Lower leg skin (tissue), 3 donors: Measurements from ENCODE around the gene FCN3.

Source experiments
- POLR2A ChIP-seq, 2 donors: fragments of 450-650 bp; IDR thresholded peaks; one replicate each; pipeline ENCODE4 v1.6.1; 2016 to 2017; ENCODE audit warnings: antibody characterized with exemption in 2 of 2, mild to moderate bottlenecking in 1 of 2, moderate library complexity in 1 of 2
- TF ChIP-seq, protein P1 (sequence below), 3 donors: fragments of 450-650 bp; IDR thresholded peaks; one replicate each; pipeline ENCODE4 v1.5.1; 2016; ENCODE audit warnings: antibody characterized with exemption in 3 of 3, mild to moderate bottlenecking in 3 of 3, moderate library complexity in 2 of 3

DNA sequence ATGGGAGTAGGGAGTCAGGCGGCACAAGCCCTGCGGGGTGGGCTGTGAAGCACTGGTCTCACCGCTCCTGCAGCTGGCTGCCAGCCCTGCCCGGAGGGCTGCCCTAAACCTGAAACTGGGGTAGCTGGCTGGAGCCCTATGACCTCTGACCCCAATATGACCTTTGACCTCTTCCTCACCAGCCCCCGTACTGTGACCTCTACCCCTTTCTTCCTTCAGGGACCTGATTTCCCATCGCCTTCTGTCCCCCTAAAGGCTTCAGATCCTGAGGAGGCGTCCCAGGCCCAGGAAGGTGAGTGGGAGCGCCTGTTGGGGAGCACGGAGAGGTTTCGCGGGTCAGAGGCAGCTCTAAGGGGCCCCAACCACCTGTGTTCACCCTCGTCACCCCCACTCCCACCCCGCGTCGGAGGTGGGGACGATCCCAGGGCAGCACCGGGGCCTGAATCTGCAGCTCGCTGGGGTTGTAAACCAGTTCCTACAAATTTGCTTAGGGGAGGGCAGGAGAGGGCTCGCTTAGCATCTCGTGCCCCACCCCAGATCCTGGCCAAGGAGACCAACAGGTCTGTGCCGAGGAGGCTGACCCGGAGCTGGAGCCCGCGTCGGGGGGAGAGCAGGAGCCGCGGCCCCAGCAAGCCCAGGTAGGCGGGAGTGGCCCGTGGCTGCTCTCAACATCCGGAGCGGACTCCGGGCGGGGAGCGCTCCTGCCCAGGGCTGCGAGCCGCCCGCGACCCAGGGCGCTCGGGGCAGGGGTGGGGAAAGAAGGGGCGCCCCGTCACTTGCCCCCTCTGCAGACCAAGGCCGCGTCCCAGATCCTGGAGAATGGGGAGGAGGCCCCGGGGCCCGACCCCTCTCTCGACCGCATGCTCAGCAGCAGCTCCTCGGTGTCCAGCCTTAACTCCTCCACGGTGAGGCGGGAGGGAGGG is 25.5 kb downstream of the FCN3 start:
- TF ChIP-seq, protein P1, sequence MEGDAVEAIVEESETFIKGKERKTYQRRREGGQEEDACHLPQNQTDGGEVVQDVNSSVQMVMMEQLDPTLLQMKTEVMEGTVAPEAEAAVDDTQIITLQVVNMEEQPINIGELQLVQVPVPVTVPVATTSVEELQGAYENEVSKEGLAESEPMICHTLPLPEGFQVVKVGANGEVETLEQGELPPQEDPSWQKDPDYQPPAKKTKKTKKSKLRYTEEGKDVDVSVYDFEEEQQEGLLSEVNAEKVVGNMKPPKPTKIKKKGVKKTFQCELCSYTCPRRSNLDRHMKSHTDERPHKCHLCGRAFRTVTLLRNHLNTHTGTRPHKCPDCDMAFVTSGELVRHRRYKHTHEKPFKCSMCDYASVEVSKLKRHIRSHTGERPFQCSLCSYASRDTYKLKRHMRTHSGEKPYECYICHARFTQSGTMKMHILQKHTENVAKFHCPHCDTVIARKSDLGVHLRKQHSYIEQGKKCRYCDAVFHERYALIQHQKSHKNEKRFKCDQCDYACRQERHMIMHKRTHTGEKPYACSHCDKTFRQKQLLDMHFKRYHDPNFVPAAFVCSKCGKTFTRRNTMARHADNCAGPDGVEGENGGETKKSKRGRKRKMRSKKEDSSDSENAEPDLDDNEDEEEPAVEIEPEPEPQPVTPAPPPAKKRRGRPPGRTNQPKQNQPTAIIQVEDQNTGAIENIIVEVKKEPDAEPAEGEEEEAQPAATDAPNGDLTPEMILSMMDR (IDR thresholded peaks at IDR 0.05), result no peak
- TF ChIP-seq POLR2A (IDR thresholded peaks at IDR 0.05), result no peak
